Caco-2 (cell line): ENCODE data around the gene PLSCR1. TPM values are rescaled to one million over a fixed set of nuclear protein-coding genes. Genes with fewer than 3 reads are reported as not detected.

Experiments
- BruUV-seq: library from RNA; stranded (reverse); fragments of 400-500 nt; replicated peaks from 2 replicates; lab custom pipeline; 2021; lab: Mats Ljungman, UMichigan
- CTCF ChIA-PET: fragments of 300-600 bp; sonication (Branson Sonifier 250); formaldehyde crosslinking; loops from one replicate; lab custom pipeline; 2022; ENCODE audit warnings: antibody characterized with exemption; lab: Charles Lee
- POLR2A ChIA-PET: fragments of 300-600 bp; sonication (Branson Sonifier 250); formaldehyde crosslinking; loops from one replicate; lab custom pipeline; 2022; ENCODE audit warnings: antibody characterized with exemption; lab: Charles Lee
- DNase-seq, 2 experiments: peaks; one replicate each; pipeline versions ENCODE4 v3.0.0 to v3.0.0-alpha.2; 2020 to 2022
- H3K27me3 ChIP-seq: replicated peaks from 2 replicates; pipeline ENCODE4 v1.6.0; 2011; ENCODE audit warnings: low read length; ENCODE audit not compliant: control insufficient read depth, insufficient read depth
- H3K36me3 ChIP-seq: 2 replicates; pipeline ENCODE4 v1.5.1; 2011; ENCODE audit warnings: low read length; ENCODE audit not compliant: control insufficient read depth, insufficient read depth
- H3K4me1 ChIP-seq: fragments of 250-450 bp; sonication (Bioruptor Pico); 2 replicates; pipeline ENCODE4 v1.5.1; 2020; ENCODE audit warnings: mild to moderate bottlenecking
- H3K4me3 ChIP-seq: 2 replicates; pipeline ENCODE4 v1.5.1; 2011; ENCODE audit warnings: low read depth, mild to moderate bottlenecking, control low read depth, low read length
- H3K9me3 ChIP-seq: fragments of 250-450 bp; sonication (Bioruptor Pico); 2 replicates; pipeline ENCODE4 v1.5.1; 2020; ENCODE audit warnings: mild to moderate bottlenecking, moderate library complexity
- H3K27ac Mint-ChIP-seq: one replicate; pipeline ENCODE4 v1.8.0; 2022; ENCODE audit warnings: mixed read lengths; ENCODE audit not compliant: unreplicated experiment
- H3K27me3 Mint-ChIP-seq: one replicate; pipeline ENCODE4 v1.8.0; 2022; ENCODE audit warnings: mixed read lengths; ENCODE audit not compliant: insufficient read depth, unreplicated experiment
- H3K36me3 Mint-ChIP-seq: one replicate; pipeline ENCODE4 v1.8.0; 2022; ENCODE audit warnings: mild to moderate bottlenecking, mixed read lengths; ENCODE audit not compliant: insufficient read depth, unreplicated experiment
- H3K4me1 Mint-ChIP-seq: one replicate; pipeline ENCODE4 v1.8.0; 2022; ENCODE audit warnings: low read depth, mixed read lengths; ENCODE audit not compliant: unreplicated experiment
- H3K4me3 Mint-ChIP-seq: one replicate; pipeline ENCODE4 v1.8.0; 2022; ENCODE audit warnings: mild to moderate bottlenecking, moderate library complexity, mixed read lengths; ENCODE audit not compliant: unreplicated experiment
- H3K9me3 Mint-ChIP-seq: one replicate; pipeline ENCODE4 v1.8.0; 2022; ENCODE audit warnings: mixed read lengths; ENCODE audit not compliant: unreplicated experiment
- CTCF ChIP-seq, 2 experiments: fragments of 200-600 bp in 1 of 2; IDR thresholded peaks; 1 replicate in 1 of 2; 2 replicates in 1 of 2; pipeline versions ENCODE4 v1.5.1 to v1.8.0; 2011 to 2022; ENCODE audit warnings: antibody characterized with exemption in 1 of 2, control low read depth in 1 of 2, inconsistent platforms in 1 of 2, low read depth in 1 of 2, low read length in 1 of 2, mild to moderate bottlenecking in 1 of 2, moderate library complexity in 1 of 2; ENCODE audit not compliant: insufficient read depth in 1 of 2, severe bottlenecking in 1 of 2, unreplicated experiment in 1 of 2
- intact Hi-C: fragments of 100-400 bp; cut with micrococcal nuclease; formaldehyde crosslinking; loops from one replicate; pipeline ENCODE4 v1.10.0; 2022; ENCODE audit not compliant: unreplicated experiment
- total RNA-seq: library from RNA; stranded (reverse); gene quantifications from 2 replicates; pipeline ENCODE4 v1.2.3, GENCODE V29; 2022

PLSCR1 gene
- total RNA-seq, 1 experiment from 2014 or later, result 116 TPM

GRCh38 chr3:146496251-146496650 is 48.2 kb downstream of the PLSCR1 start:
- intact Hi-C loops, result no loop called here
- Mint-ChIP-seq H3K36me3 (no peaks in the 10 kb centered on the region), H3K9me3 (no peaks in the 10 kb centered on the region), H3K4me3 (no peak overlapping the region), H3K4me1 (no peaks in the 10 kb centered on the region), H3K27ac (no peak overlapping the region), H3K27me3 (no peaks in the 10 kb centered on the region)
- Histone ChIP-seq H3K27me3 (no peaks in the 10 kb centered on the region), H3K4me1 (no peaks in the 10 kb centered on the region), H3K4me3 (no peak overlapping the region), H3K36me3 (no peaks in the 10 kb centered on the region), H3K9me3 (no peaks in the 10 kb centered on the region)
- no TSS peak for BruUV-seq
- CTCF ChIA-PET, result no interaction called here
- no peak for TF ChIP-seq CTCF (IDR thresholded peaks at IDR 0.05; ENCODE audit: insufficient read depth in 1 of 2, low read depth in 1 of 2, low read length in 1 of 2, severe bottlenecking in 1 of 2, unreplicated experiment in 1 of 2)
- POLR2A ChIA-PET, result no interaction called here
- no peak for DNase-seq

GRCh38 chr3:146493761-146494160 is 50.6 kb downstream of the PLSCR1 start:
- intact Hi-C loops, result no loop called here
- TF ChIP-seq CTCF (IDR thresholded peaks at IDR 0.05; ENCODE audit: insufficient read depth in 1 of 2, low read depth in 1 of 2, low read length in 1 of 2, severe bottlenecking in 1 of 2, unreplicated experiment in 1 of 2), result no peak

GRCh38 chr3:146493221-146493620 is 51.2 kb downstream of the PLSCR1 start:
- no peak overlapping the region for H3K27ac Mint-ChIP-seq
- no peak overlapping the region for H3K4me3 Mint-ChIP-seq
- no peaks in the 10 kb centered on the region for H3K4me1 Mint-ChIP-seq
- no peaks in the 10 kb centered on the region for H3K9me3 ChIP-seq
- H3K36me3 Mint-ChIP-seq, result no peaks in the 10 kb centered on the region
- H3K27me3 ChIP-seq, result no peaks in the 10 kb centered on the region
- H3K36me3 ChIP-seq, result no peaks in the 10 kb centered on the region
- DNase-seq, result no peak
- BruUV-seq, result no TSS peak
- H3K27me3 Mint-ChIP-seq, result no peaks in the 10 kb centered on the region
- intact Hi-C loops, result no loop called here
- H3K4me3 ChIP-seq, result no peak overlapping the region
- H3K4me1 ChIP-seq, result no peaks in the 10 kb centered on the region
- no peaks in the 10 kb centered on the region for H3K9me3 Mint-ChIP-seq
- CTCF ChIA-PET, result no interaction called here
- TF ChIP-seq CTCF (IDR thresholded peaks at IDR 0.05; ENCODE audit: insufficient read depth in 1 of 2, low read depth in 1 of 2, low read length in 1 of 2, severe bottlenecking in 1 of 2, unreplicated experiment in 1 of 2), result no peak
- POLR2A ChIA-PET, result no interaction called here

More at GRCh38 chr3:146493761-146494160, 50.6 kb downstream of the PLSCR1 start:
- Mint-ChIP-seq H3K36me3 (no peaks in the 10 kb centered on the region), H3K27me3 (no peaks in the 10 kb centered on the region), H3K9me3 (no peaks in the 10 kb centered on the region), H3K4me3 (no peak overlapping the region), H3K4me1 (no peaks in the 10 kb centered on the region), H3K27ac (no peak overlapping the region)
- Histone ChIP-seq H3K9me3 (no peaks in the 10 kb centered on the region), H3K4me3 (no peak overlapping the region), H3K27me3 (no peaks in the 10 kb centered on the region), H3K36me3 (no peaks in the 10 kb centered on the region), H3K4me1 (no peaks in the 10 kb centered on the region)
- ChIA-PET CTCF (no interaction called here), POLR2A (no interaction called here)
- BruUV-seq, result no TSS peak
- no peak for DNase-seq
